GM12878 (cell line): ENCODE results near the gene CHST4. TPM values are rescaled to one million over a fixed set of nuclear protein-coding genes. Genes with fewer than 3 reads are reported as not detected.

ENCODE experiments used
- ATAC-seq: fragments of 200-7000 bp; cut with Tn5 transposase; 3 replicates; pipeline ENCODE4 v1.9.1; 2020; ENCODE audit warnings: mild to moderate bottlenecking, moderate library complexity
- BruUV-seq: library from RNA; stranded (reverse); fragments of 400-500 nt; replicated peaks from 2 replicates; lab custom pipeline; 2021; lab: Mats Ljungman, UMichigan
- CTCF ChIA-PET: fragments of 300-600 bp; sonication (Branson Sonifier 250); formaldehyde crosslinking; extraction: SDS; loops from one replicate; lab custom pipeline; 2021; ENCODE audit warnings: inconsistent platforms; lab: Yijun Ruan, JAX
- POLR2A ChIA-PET: fragments of 350-600 bp; formaldehyde crosslinking; extraction: SDS; loops from one replicate; lab custom pipeline; 2021; ENCODE audit warnings: inconsistent platforms; lab: Charles Lee
- RAD21 ChIA-PET: fragments of 300-600 bp; sonication (Branson Sonifier 250); formaldehyde crosslinking; loops from one replicate; lab custom pipeline; 2023; ENCODE audit warnings: antibody characterized with exemption; ENCODE audit not compliant: unreplicated experiment; lab: Charles Lee
- SMC1A ChIA-PET: fragments of 300-600 bp; sonication (Branson Sonifier 250); formaldehyde crosslinking; loops from one replicate; lab custom pipeline; 2023; ENCODE audit not compliant: unreplicated experiment, uncharacterized antibody; lab: Charles Lee
- DNase-seq: peaks from one replicate; pipeline ENCODE4 v3.0.0-alpha.2; 2011; ENCODE audit warnings: low read depth, low spot score
- FAIRE-seq: peaks from 3 replicates; lab custom pipeline; 2011; peaks lifted over from hg19 to GRCh38; lab: Jason Lieb, UNC
- H2AFZ ChIP-seq: 2 replicates; pipeline ENCODE4 v1.6.0; 2011; ENCODE audit warnings: low read depth, low read length, control low read depth; ENCODE audit not compliant: control insufficient read depth
- H3K27ac ChIP-seq: 2 replicates; pipeline ENCODE4 v1.5.1; 2011; ENCODE audit warnings: control low read depth; ENCODE audit not compliant: control insufficient read depth, insufficient read depth
- H3K27me3 ChIP-seq, 2 experiments: replicated peaks in 1 of 2; 2 replicates each; pipeline versions ENCODE4 v1.6.0 to v1.6.1; 2011; ENCODE audit warnings: low read length in 1 of 2; ENCODE audit not compliant: control insufficient read depth in 2 of 2, insufficient read depth in 2 of 2
- H3K36me3 ChIP-seq, 2 experiments: 2 replicates each; pipeline ENCODE4 v1.5.1; 2011; ENCODE audit warnings: low read length in 1 of 2; ENCODE audit not compliant: control insufficient read depth in 2 of 2, insufficient read depth in 2 of 2
- H3K4me1 ChIP-seq: 2 replicates; pipeline ENCODE4 v1.6.1; 2011; ENCODE audit warnings: mild to moderate bottlenecking, low read length, moderate library complexity, mixed read lengths; ENCODE audit not compliant: control insufficient read depth, insufficient read depth
- H3K4me2 ChIP-seq: 2 replicates; pipeline ENCODE4 v1.6.0; 2011; ENCODE audit warnings: control low read depth; ENCODE audit not compliant: control insufficient read depth, insufficient read depth
- H3K4me3 ChIP-seq: fragments of 200-600 bp; sonication (generic); 2 replicates; pipeline ENCODE4 v1.5.1; 2016
- H3K79me2 ChIP-seq: 2 replicates; pipeline ENCODE4 v1.6.0; 2011; ENCODE audit warnings: low read length; ENCODE audit not compliant: control insufficient read depth, insufficient read depth
- H3K9ac ChIP-seq: 2 replicates; pipeline ENCODE4 v1.8.0; 2011; ENCODE audit warnings: low read length, control low read depth, mixed read lengths; ENCODE audit not compliant: control insufficient read depth, insufficient read depth
- H3K9me3 ChIP-seq: replicated peaks from 3 replicates; pipeline ENCODE4 v1.5.1; 2011; ENCODE audit warnings: mild to moderate bottlenecking, low read length; ENCODE audit not compliant: control insufficient read depth, insufficient read depth
- H4K20me1 ChIP-seq: 2 replicates; pipeline ENCODE4 v1.6.0; 2011; ENCODE audit not compliant: control insufficient read depth, insufficient read depth
- CHD4 ChIP-seq: fragments of 200-600 bp; sonication (generic); IDR thresholded peaks from 2 replicates; pipeline ENCODE4 v1.6.1; 2016; ENCODE audit warnings: mild to moderate bottlenecking
- EZH2 ChIP-seq: IDR thresholded peaks from 2 replicates; pipeline ENCODE4 v1.6.1; 2012; ENCODE audit warnings: low read depth, mild to moderate bottlenecking, control low read depth, inconsistent platforms, low read length, borderline replicate concordance; ENCODE audit not compliant: control insufficient read depth
- MEF2B ChIP-seq: fragments of 450-650 bp; IDR thresholded peaks from 2 replicates; pipeline ENCODE4 v1.6.1; 2018; ENCODE audit warnings: mild to moderate bottlenecking, moderate library complexity; ENCODE audit not compliant: partially characterized antibody, poor library complexity, severe bottlenecking
- NRF1 ChIP-seq: conservative IDR thresholded peaks from 2 replicates; pipeline ENCODE4 v1.6.1; 2011; ENCODE audit warnings: mild to moderate bottlenecking, low read depth, low read length, improper control_type of control experiment
- PML ChIP-seq: IDR thresholded peaks from 2 replicates; pipeline ENCODE4 v1.6.1; 2012; ENCODE audit warnings: low read length, inconsistent platforms
- SIN3A ChIP-seq: IDR thresholded peaks from 2 replicates; pipeline ENCODE4 v1.6.1; 2012; ENCODE audit warnings: low read depth, low read length, improper control_type of control experiment
- STAT3 ChIP-seq: IDR thresholded peaks from 2 replicates; pipeline ENCODE4 v1.6.1; 2011; ENCODE audit warnings: low read depth, low read length, improper control_type of control experiment
- YY1 ChIP-seq: IDR thresholded peaks from 2 replicates; pipeline ENCODE4 v1.6.1; 2011; ENCODE audit warnings: low read depth, mild to moderate bottlenecking, low read length
- ZBTB11 ChIP-seq: fragments of 450-650 bp; formaldehyde crosslinking; IDR thresholded peaks from 2 replicates; pipeline ENCODE4 v1.5.0; 2022; ENCODE audit warnings: mild to moderate bottlenecking, missing genetic modification characterization
- ZNF207 ChIP-seq: fragments of 450-650 bp; IDR thresholded peaks from 2 replicates; pipeline ENCODE4 v1.6.1; 2014; ENCODE audit warnings: antibody characterized with exemption, mild to moderate bottlenecking, borderline replicate concordance
- WGBS: methylation state at CpG from one replicate; pipeline ENCODE4 v1.1.6; 2016; ENCODE audit warnings: low lambda C conversion rate; ENCODE audit not compliant: insufficient replicate concordance, insufficient coverage; ENCODE audit errors: missing lambda C conversion rate; 5-methylcytosine and 5-hydroxymethylcytosine counted together
- in situ Hi-C: fragments of 300-500 bp; cut with MboI; formaldehyde crosslinking; loops from 9 replicates; pipeline ENCODE4 v1.14.3; 2018; ENCODE audit warnings: mixed read lengths
- intact Hi-C: fragments of 100-400 bp; cut with micrococcal nuclease; formaldehyde crosslinking; loops from one replicate; pipeline ENCODE4 v1.14.2; 2022; ENCODE audit not compliant: unreplicated experiment
- polyA plus RNA-seq, 11 experiments: library from polyadenylated mRNA; depleted of rRNA in 4 of 11; unstranded in 6 of 11; stranded (reverse) in 5 of 11; fragments of >200 nt; fragmentation: Nextera tagmentation in 4 of 11; fragmentation: Illumina TruSeq in 1 of 11; extraction: Ambion mirVana in 4 of 11; extraction: Trizol in 1 of 11; gene quantifications; 1 replicate in 1 of 11; 2 replicates in 10 of 11; pipeline versions ENCODE4 v1.2.1 to v1.2.3, GENCODE V29; 2011 to 2016; ENCODE audit warnings: inconsistent platforms in 2 of 11, missing spikeins in 2 of 11, low read depth in 1 of 11
- total RNA-seq, 4 experiments: library from RNA; depleted of rRNA in 3 of 4; stranded (reverse); fragments of >200 nt in 3 of 4; fragmentation: Illumina TruSeq in 1 of 4; extraction: Trizol in 1 of 4; gene quantifications; 2 replicates each; pipeline versions ENCODE4 v1.2.1 to v1.2.3, GENCODE V29; 2013 to 2021
- TF ChIP-seq, protein P1 (sequence below): fragments of 450-650 bp; IDR thresholded peaks from 2 replicates; pipeline ENCODE4 v1.6.1; 2014; ENCODE audit warnings: mild to moderate bottlenecking
- TF ChIP-seq, protein P2 (sequence below): IDR thresholded peaks from 2 replicates; pipeline ENCODE4 v1.6.1; 2012; ENCODE audit warnings: low read depth, low read length, improper control_type of control experiment
- TF ChIP-seq, protein P3 (sequence below): fragments of 450-650 bp; IDR thresholded peaks from 2 replicates; pipeline ENCODE4 v1.6.1; 2017; ENCODE audit warnings: mild to moderate bottlenecking, low read depth, inconsistent platforms; ENCODE audit not compliant: poor library complexity, severe bottlenecking

CHST4 gene
- total and polyA plus RNA-seq, 10 of the 15 experiments (the other 5 are each of a cell fraction or from before 2014, with no cell fraction given), result 0.10 to 1.7 (median 0.79) TPM

GRCh38 chr16:71479420-71479819 is 46.8 kb upstream of the CHST4 start (continued):
- TF ChIP-seq, protein P1, sequence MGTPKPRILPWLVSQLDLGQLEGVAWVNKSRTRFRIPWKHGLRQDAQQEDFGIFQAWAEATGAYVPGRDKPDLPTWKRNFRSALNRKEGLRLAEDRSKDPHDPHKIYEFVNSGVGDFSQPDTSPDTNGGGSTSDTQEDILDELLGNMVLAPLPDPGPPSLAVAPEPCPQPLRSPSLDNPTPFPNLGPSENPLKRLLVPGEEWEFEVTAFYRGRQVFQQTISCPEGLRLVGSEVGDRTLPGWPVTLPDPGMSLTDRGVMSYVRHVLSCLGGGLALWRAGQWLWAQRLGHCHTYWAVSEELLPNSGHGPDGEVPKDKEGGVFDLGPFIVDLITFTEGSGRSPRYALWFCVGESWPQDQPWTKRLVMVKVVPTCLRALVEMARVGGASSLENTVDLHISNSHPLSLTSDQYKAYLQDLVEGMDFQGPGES, result no peak

GRCh38 chr16:71480956-71481355 is 45.3 kb upstream of the CHST4 start:
- Histone ChIP-seq H3K4me1 (peaks cover 3% of the 10 kb centered on the region), H3K9me3 (no peaks in the 10 kb centered on the region), H3K4me2 (no peak overlapping the region), H4K20me1 (no peaks in the 10 kb centered on the region), H3K27me3 (no peaks in the 10 kb centered on the region), H2AFZ (no peak overlapping the region), H3K4me3 (no peak overlapping the region), H3K79me2 (peaks cover 1% of the 10 kb centered on the region; the same call in 1 of the 2 replicates), H3K36me3 (no peaks in the 10 kb centered on the region), H3K27ac (no peak overlapping the region), H3K9ac (no peak overlapping the region)
- RAD21 ChIA-PET, result no interaction called here
- TF ChIP-seq CHD4, result no peak
- no peak for TF ChIP-seq YY1
- TF ChIP-seq, protein P2, sequence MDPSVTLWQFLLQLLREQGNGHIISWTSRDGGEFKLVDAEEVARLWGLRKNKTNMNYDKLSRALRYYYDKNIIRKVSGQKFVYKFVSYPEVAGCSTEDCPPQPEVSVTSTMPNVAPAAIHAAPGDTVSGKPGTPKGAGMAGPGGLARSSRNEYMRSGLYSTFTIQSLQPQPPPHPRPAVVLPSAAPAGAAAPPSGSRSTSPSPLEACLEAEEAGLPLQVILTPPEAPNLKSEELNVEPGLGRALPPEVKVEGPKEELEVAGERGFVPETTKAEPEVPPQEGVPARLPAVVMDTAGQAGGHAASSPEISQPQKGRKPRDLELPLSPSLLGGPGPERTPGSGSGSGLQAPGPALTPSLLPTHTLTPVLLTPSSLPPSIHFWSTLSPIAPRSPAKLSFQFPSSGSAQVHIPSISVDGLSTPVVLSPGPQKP, result no peak
- TF ChIP-seq STAT3, result no peak
- TF ChIP-seq, protein P3, sequence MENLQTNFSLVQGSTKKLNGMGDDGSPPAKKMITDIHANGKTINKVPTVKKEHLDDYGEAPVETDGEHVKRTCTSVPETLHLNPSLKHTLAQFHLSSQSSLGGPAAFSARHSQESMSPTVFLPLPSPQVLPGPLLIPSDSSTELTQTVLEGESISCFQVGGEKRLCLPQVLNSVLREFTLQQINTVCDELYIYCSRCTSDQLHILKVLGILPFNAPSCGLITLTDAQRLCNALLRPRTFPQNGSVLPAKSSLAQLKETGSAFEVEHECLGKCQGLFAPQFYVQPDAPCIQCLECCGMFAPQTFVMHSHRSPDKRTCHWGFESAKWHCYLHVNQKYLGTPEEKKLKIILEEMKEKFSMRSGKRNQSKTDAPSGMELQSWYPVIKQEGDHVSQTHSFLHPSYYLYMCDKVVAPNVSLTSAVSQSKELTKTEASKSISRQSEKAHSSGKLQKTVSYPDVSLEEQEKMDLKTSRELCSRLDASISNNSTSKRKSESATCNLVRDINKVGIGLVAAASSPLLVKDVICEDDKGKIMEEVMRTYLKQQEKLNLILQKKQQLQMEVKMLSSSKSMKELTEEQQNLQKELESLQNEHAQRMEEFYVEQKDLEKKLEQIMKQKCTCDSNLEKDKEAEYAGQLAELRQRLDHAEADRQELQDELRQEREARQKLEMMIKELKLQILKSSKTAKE, result no peak
- TF ChIP-seq ZNF207, result no peak
- TF ChIP-seq EZH2, result no peak
- TF ChIP-seq MEF2B, result no peak
- TF ChIP-seq SIN3A, result no peak
- no peak for TF ChIP-seq ZBTB11 (CRISPR knock-in tag)
- TF ChIP-seq PML, result no peak
- no peak for TF ChIP-seq NRF1
- WGBS, result 100% methylated on average over 2 of the region's 2 CpGs
- in situ Hi-C loops, result no loop called here
- FAIRE-seq (no peak), ATAC-seq (no peak), DNase-seq (no peak)
- POLR2A ChIA-PET, result no interaction called here
- CTCF ChIA-PET, result interaction anchor here (1.5 to 1.9 kb wide), 2 partner anchors 18 to 130 kb away, joined by 4 to 7 read pairs; no protein-coding TSS in a partner anchor
- SMC1A ChIA-PET, result interaction anchor here (1.2 kb wide), 1 partner anchor 19 kb away, joined by 3 read pairs; the partner anchor contains the start of gene ZNF23
- intact Hi-C loops, result no loop called here
- no TSS peak for BruUV-seq
